ENCODE results near the gene LDLRAD2. TPM values are rescaled to one million over a fixed set of nuclear protein-coding genes. Genes with fewer than 3 reads are reported as not detected.

LDLRAD2 gene
- total and polyA plus RNA-seq, 10 of the 15 experiments (the other 5 are each of a cell fraction or from before 2014, with no cell fraction given): 0.04 to 0.23 (median 0.11) TPM; not detected in 7

DNA sequence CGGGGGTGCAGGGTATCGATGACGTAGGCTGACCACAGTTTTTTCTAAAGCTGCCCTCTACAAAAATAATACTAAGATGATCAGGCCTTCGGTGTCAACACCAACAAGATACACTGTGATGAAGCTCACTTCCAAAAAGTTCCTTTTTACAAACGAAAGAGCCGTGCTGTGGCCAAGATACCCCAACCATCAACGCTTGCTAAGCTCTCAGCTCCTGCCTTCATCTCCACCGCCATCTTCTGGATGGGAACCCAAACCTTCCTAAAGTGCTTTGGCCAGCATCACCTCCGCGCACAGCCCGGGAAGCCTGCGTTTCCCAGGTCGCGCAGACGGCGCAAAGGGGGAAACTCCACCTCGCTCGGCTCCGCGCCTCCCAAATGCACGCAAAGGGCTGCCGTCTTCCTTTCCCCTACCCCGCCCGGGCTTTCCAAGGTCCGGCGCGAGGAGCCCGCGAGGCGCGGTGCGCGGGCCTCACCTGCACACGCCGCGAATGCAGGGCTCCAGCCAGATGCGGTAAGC is 29.7 kb upstream of the LDLRAD2 start:
- Histone ChIP-seq H3K4me2 (ENCODE audit: control insufficient read depth, insufficient read depth) (peak overlapping the region; percentile 29; the same call in 1 of the 2 replicates), H3K4me1 (ENCODE audit: control insufficient read depth, insufficient read depth, low read length) (0 out of 2 replicates have a peak, but pooled peaks cover 4% of the 10 kb centered on the region), H3K4me3 (peak overlapping the region; percentile 73), H3K27me3 (replicated peaks in 1 of 2; ENCODE audit: control insufficient read depth in 2 of 2, insufficient read depth in 2 of 2, low read length in 1 of 2) (no peaks in the 10 kb centered on the region), H4K20me1 (ENCODE audit: control insufficient read depth, insufficient read depth) (no peaks in the 10 kb centered on the region), H3K9me3 (replicated peaks; ENCODE audit: control insufficient read depth, insufficient read depth, low read length) (no peaks in the 10 kb centered on the region; the same call in 1 of the 3 replicates), H3K9ac (ENCODE audit: control insufficient read depth, insufficient read depth, low read length) (peak overlapping the region; percentile 100), H3K27ac (ENCODE audit: control insufficient read depth, insufficient read depth) (peak overlapping the region; percentile 100), H3K79me2 (ENCODE audit: control insufficient read depth, insufficient read depth, low read length) (peaks cover 57% of the 10 kb centered on the region), H2AFZ (ENCODE audit: control insufficient read depth, low read depth, low read length) (peak overlapping the region; percentile 16; the same call in 1 of the 2 replicates), H3K36me3 (ENCODE audit: control insufficient read depth in 2 of 2, insufficient read depth in 2 of 2, low read length in 1 of 2) (no peaks in the 10 kb centered on the region)
- under 1% methylated on average over 36 of the region's 37 CpGs for WGBS (ENCODE audit: insufficient coverage, insufficient replicate concordance, low lambda C conversion rate, missing lambda C conversion rate)
- ChIA-PET POLR2A (interaction anchor here (0.6 to 4.2 kb wide), 20 partner anchors 9 to 484 kb away, joined by 3 to 107 read pairs (median 4); no protein-coding TSS in a partner anchor), SMC1A (ENCODE audit: uncharacterized antibody, unreplicated experiment) (interaction anchor here (0.6 to 5.3 kb wide), 21 partner anchors 9 to 243 kb away, joined by 3 to 121 read pairs (median 5); no protein-coding TSS in a partner anchor), RAD21 (ENCODE audit: unreplicated experiment) (interaction anchor here (0.9 to 4.0 kb wide), 23 partner anchors 9 to 437 kb away, joined by 3 to 100 read pairs (median 4); partner anchors contain the start of gene CDC42), CTCF (interaction anchor here (0.7 to 3.4 kb wide), 26 partner anchors 9 to 243 kb away, joined by 3 to 50 read pairs (median 4); partner anchors contain the start of gene RAP1GAP)
- peak; percentile 74 for DNase-seq (ENCODE audit: low read depth, low spot score)
- BruUV-seq (replicated peaks): TSS peak; percentile 90
- intact Hi-C loops (cut with micrococcal nuclease; ENCODE audit: unreplicated experiment): loop anchor here (5.0 to 10.0 kb wide), 2 partner anchors 80 to 182 kb away; no protein-coding TSS in a partner anchor
- peak; percentile 29 for ATAC-seq
- no peak for FAIRE-seq
- in situ Hi-C loops (cut with MboI): loop anchor here (25.0 kb wide), 1 partner anchor 1805 kb away; no protein-coding TSS in a partner anchor
- peak; percentile 93 for TF ChIP-seq RUNX3 (IDR thresholded peaks at IDR 0.05; ENCODE audit: low read length)
- peak; percentile 83; the same call in 1 of the 2 replicates for TF ChIP-seq YY1 (IDR thresholded peaks at IDR 0.05; ENCODE audit: low read depth, low read length)
- peak; percentile 88 for TF ChIP-seq CREM (IDR thresholded peaks at IDR 0.05; ENCODE audit: low read depth)
- TF ChIP-seq CBFB (IDR thresholded peaks at IDR 0.05; ENCODE audit: low read depth): peak; percentile 64; the same call in 1 of the 2 replicates
- peak; percentile 74; the same call in 1 of the 2 replicates for TF ChIP-seq HDGF (IDR thresholded peaks at IDR 0.05)
- TF ChIP-seq ZSCAN29 (IDR thresholded peaks at IDR 0.05): peak; percentile 47; the same call in 1 of the 2 replicates
- TF ChIP-seq IKZF1 (conservative IDR thresholded peaks at IDR 0.05): no peak
- no peak; the same call in 1 of the 2 replicates for TF ChIP-seq NR2F1 (conservative IDR thresholded peaks at IDR 0.05)
- 0 out of 2 replicates have a peak, but pooled peaks have one; percentile 28 for TF ChIP-seq MEF2A (IDR thresholded peaks at IDR 0.05; ENCODE audit: insufficient read depth, low read depth, low read length)
- no peak; the same call in 1 of the 2 replicates for TF ChIP-seq ZBED1 (IDR thresholded peaks at IDR 0.05; ENCODE audit: borderline replicate concordance)
- TF ChIP-seq RAD21 (IDR thresholded peaks at IDR 0.05; ENCODE audit: insufficient read depth, low read depth, low read length): peak; percentile 68
- TF ChIP-seq NBN (IDR thresholded peaks at IDR 0.05): peak; percentile 85; the same call in 1 of the 2 replicates
- TF ChIP-seq SMC3 (IDR thresholded peaks at IDR 0.05; ENCODE audit: borderline replicate concordance, low read length): peak; percentile 29; the same call in 1 of the 2 replicates
- no peak for TF ChIP-seq GABPA (IDR thresholded peaks at IDR 0.05; ENCODE audit: low read depth)
- peak; percentile 60 for TF ChIP-seq POLR2AphosphoS5 (IDR thresholded peaks at IDR 0.05; ENCODE audit: low read length)
- TF ChIP-seq SKIL (IDR thresholded peaks at IDR 0.05; ENCODE audit: low read depth, poor library complexity, severe bottlenecking): peak; percentile 70
- TF ChIP-seq, protein P1, sequence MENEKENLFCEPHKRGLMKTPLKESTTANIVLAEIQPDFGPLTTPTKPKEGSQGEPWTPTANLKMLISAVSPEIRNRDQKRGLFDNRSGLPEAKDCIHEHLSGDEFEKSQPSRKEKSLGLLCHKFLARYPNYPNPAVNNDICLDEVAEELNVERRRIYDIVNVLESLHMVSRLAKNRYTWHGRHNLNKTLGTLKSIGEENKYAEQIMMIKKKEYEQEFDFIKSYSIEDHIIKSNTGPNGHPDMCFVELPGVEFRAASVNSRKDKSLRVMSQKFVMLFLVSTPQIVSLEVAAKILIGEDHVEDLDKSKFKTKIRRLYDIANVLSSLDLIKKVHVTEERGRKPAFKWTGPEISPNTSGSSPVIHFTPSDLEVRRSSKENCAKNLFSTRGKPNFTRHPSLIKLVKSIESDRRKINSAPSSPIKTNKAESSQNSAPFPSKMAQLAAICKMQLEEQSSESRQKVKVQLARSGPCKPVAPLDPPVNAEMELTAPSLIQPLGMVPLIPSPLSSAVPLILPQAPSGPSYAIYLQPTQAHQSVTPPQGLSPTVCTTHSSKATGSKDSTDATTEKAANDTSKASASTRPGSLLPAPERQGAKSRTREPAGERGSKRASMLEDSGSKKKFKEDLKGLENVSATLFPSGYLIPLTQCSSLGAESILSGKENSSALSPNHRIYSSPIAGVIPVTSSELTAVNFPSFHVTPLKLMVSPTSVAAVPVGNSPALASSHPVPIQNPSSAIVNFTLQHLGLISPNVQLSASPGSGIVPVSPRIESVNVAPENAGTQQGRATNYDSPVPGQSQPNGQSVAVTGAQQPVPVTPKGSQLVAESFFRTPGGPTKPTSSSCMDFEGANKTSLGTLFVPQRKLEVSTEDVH (IDR thresholded peaks at IDR 0.05; ENCODE audit: low read depth, partially characterized antibody): no peak
- TF ChIP-seq, protein P2, sequence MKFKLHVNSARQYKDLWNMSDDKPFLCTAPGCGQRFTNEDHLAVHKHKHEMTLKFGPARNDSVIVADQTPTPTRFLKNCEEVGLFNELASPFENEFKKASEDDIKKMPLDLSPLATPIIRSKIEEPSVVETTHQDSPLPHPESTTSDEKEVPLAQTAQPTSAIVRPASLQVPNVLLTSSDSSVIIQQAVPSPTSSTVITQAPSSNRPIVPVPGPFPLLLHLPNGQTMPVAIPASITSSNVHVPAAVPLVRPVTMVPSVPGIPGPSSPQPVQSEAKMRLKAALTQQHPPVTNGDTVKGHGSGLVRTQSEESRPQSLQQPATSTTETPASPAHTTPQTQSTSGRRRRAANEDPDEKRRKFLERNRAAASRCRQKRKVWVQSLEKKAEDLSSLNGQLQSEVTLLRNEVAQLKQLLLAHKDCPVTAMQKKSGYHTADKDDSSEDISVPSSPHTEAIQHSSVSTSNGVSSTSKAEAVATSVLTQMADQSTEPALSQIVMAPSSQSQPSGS (IDR thresholded peaks at IDR 0.05; ENCODE audit: low read length): peak; percentile 58; the same call in 1 of the 2 replicates

Measured in GM12878 (cell line).